DMS153 treated with DMSO at 0.1 percent for 48 hours (cell line): ENCODE data around the gene PDCL3.

Experiments used
- DNase-seq: peaks from one replicate; lab custom pipeline; 2025; ENCODE audit not compliant: unreplicated experiment; lab: John Stamatoyannopoulos, UW

PDCL3 gene

GRCh38 chr2:100611079-100612029 is 48.6 kb downstream of the PDCL3 start:
- no peak for DNase-seq

GRCh38 chr2:100612388-100613000 is 49.7 kb downstream of the PDCL3 start:
- DNase-seq, result no peak

- no peak for DNase-seq
Observed at GRCh38 chr2:100613719-100614118, 50.9 kb downstream of the PDCL3 start.

- no peak for DNase-seq
Observed at GRCh38 chr2:100614455-100615000, 51.7 kb downstream of the PDCL3 start.

- DNase-seq, result no peak
Observed at GRCh38 chr2:100615471-100615870, 52.7 kb downstream of the PDCL3 start.

- no peak for DNase-seq
Observed at GRCh38 chr2:100615886-100616285, 53.1 kb downstream of the PDCL3 start.

GRCh38 chr2:100616841-100617390 is 54.1 kb downstream of the PDCL3 start:
- no peak for DNase-seq

GRCh38 chr2:100619951-100620350 is 57.2 kb downstream of the PDCL3 start:
- DNase-seq, result no peak

GRCh38 chr2:100620481-100620880 is 57.7 kb downstream of the PDCL3 start:
- DNase-seq, result no peak

- DNase-seq, result no peak
Observed at GRCh38 chr2:100621371-100621951, 58.7 kb downstream of the PDCL3 start.

GRCh38 chr2:100623033-100623715 is 60.4 kb downstream of the PDCL3 start:
- no peak for DNase-seq

- DNase-seq, result no peak
Observed at GRCh38 chr2:100623930-100624329, 61.1 kb downstream of the PDCL3 start.

GRCh38 chr2:100624536-100624935 is 61.7 kb downstream of the PDCL3 start:
- DNase-seq, result no peak

- DNase-seq, result no peak
Observed at GRCh38 chr2:100625717-100626116, 62.9 kb downstream of the PDCL3 start.
